HUES64 (cell line): ENCODE measurements around the gene FAM81A.

Source experiments
- H3K27ac ChIP-seq: 2 replicates; pipeline ENCODE4 v1.7.0; 2013; ENCODE audit warnings: low read depth, low read length, inconsistent platforms
- H3K27me3 ChIP-seq: 2 replicates; pipeline ENCODE4 v1.6.1; 2013; ENCODE audit warnings: mild to moderate bottlenecking, low read length; ENCODE audit not compliant: insufficient read depth
- H3K36me3 ChIP-seq: 2 replicates; pipeline ENCODE4 v1.6.1; 2013; ENCODE audit warnings: mild to moderate bottlenecking, low read length; ENCODE audit not compliant: insufficient read depth
- H3K4me1 ChIP-seq: 2 replicates; pipeline ENCODE4 v1.6.1; 2013; ENCODE audit warnings: mild to moderate bottlenecking, low read length, moderate library complexity; ENCODE audit not compliant: insufficient read depth
- H3K4me3 ChIP-seq: 2 replicates; pipeline ENCODE4 v1.5.1; 2013; ENCODE audit warnings: mild to moderate bottlenecking, low read length, moderate library complexity
- H3K9ac ChIP-seq: 2 replicates; pipeline ENCODE4 v1.6.1; 2013; ENCODE audit warnings: mild to moderate bottlenecking, low read depth, low read length
- H3K9me3 ChIP-seq: 2 replicates; pipeline ENCODE4 v1.6.1; 2013; ENCODE audit warnings: low read depth, low read length; ENCODE audit not compliant: insufficient read depth
- WGBS: fragments of 150-250, 120-280 bp; methylation state at CpG from one replicate; pipeline ENCODE4 v1.1.7; 2013; ENCODE audit warnings: missing lambda C conversion rate; 5-methylcytosine and 5-hydroxymethylcytosine counted together

Gene FAM81A

GRCh38 chr15:59401824-59402569, 36.0 kb upstream of the FAM81A start:
- Histone ChIP-seq H3K36me3 (no peaks in the 10 kb centered on the region), H3K4me1 (peaks cover 18% of the 10 kb centered on the region), H3K27ac (no peak overlapping the region), H3K9me3 (no peaks in the 10 kb centered on the region), H3K27me3 (peaks cover 24% of the 10 kb centered on the region; the same call in 1 of the 2 replicates), H3K9ac (no peak overlapping the region), H3K4me3 (0 out of 2 replicates have a peak overlapping the region, but pooled peaks have one; percentile 6)
- WGBS: 34% methylated on average over 11 of the region's 15 CpGs

GRCh38 chr15:59405079-59405478, 32.9 kb upstream of the FAM81A start:
- 88% methylated on average over 6 of the region's 7 CpGs for WGBS
- no peaks in the 10 kb centered on the region for H3K9me3 ChIP-seq
- no peak overlapping the region for H3K27ac ChIP-seq
- peaks cover 18% of the 10 kb centered on the region for H3K4me1 ChIP-seq
- H3K9ac ChIP-seq: no peak overlapping the region
- H3K36me3 ChIP-seq: no peaks in the 10 kb centered on the region
- peaks cover 13% of the 10 kb centered on the region; the same call in 1 of the 2 replicates for H3K27me3 ChIP-seq
- no peak overlapping the region for H3K4me3 ChIP-seq

GRCh38 chr15:59406446-59406845, 31.5 kb upstream of the FAM81A start:
- Histone ChIP-seq H3K9me3 (no peaks in the 10 kb centered on the region), H3K4me1 (peaks cover 9% of the 10 kb centered on the region), H3K36me3 (no peaks in the 10 kb centered on the region), H3K4me3 (no peak overlapping the region), H3K27ac (no peak overlapping the region), H3K27me3 (0 out of 2 replicates have a peak, but pooled peaks cover 9% of the 10 kb centered on the region), H3K9ac (no peak overlapping the region)
- WGBS: 67% methylated on average over 2 of the region's 3 CpGs

- Histone ChIP-seq H3K36me3 (no peaks in the 10 kb centered on the region), H3K4me1 (no peaks in the 10 kb centered on the region; the same call in 1 of the 2 replicates), H3K27me3 (0 out of 2 replicates have a peak, but pooled peaks cover 5% of the 10 kb centered on the region), H3K9me3 (no peaks in the 10 kb centered on the region), H3K4me3 (no peak overlapping the region), H3K9ac (no peak overlapping the region), H3K27ac (no peak overlapping the region)
- WGBS: 93% methylated on average over 5 of the region's 5 CpGs
Observed at GRCh38 chr15:59407946-59408345, 30.0 kb upstream of the FAM81A start.

GRCh38 chr15:59410391-59410896, 27.5 kb upstream of the FAM81A start:
- H3K9ac ChIP-seq: no peak overlapping the region
- no peaks in the 10 kb centered on the region for H3K36me3 ChIP-seq
- no peaks in the 10 kb centered on the region for H3K27me3 ChIP-seq
- 72% methylated on average over 2 of the region's 2 CpGs for WGBS
- H3K4me1 ChIP-seq: no peaks in the 10 kb centered on the region
- H3K4me3 ChIP-seq: no peak overlapping the region
- H3K27ac ChIP-seq: no peak overlapping the region
- H3K9me3 ChIP-seq: no peaks in the 10 kb centered on the region

GRCh38 chr15:59413577-59413976, 24.4 kb upstream of the FAM81A start:
- no peak overlapping the region for H3K4me3 ChIP-seq
- H3K27me3 ChIP-seq: no peaks in the 10 kb centered on the region
- no peaks in the 10 kb centered on the region for H3K36me3 ChIP-seq
- H3K9ac ChIP-seq: no peak overlapping the region
- whole genome bisulfite sequencing: 85% methylated on average over 2 of the region's 2 CpGs
- H3K4me1 ChIP-seq: no peaks in the 10 kb centered on the region
- H3K9me3 ChIP-seq: no peaks in the 10 kb centered on the region
- no peak overlapping the region for H3K27ac ChIP-seq

- Histone ChIP-seq H3K4me1 (no peaks in the 10 kb centered on the region; the same call in 1 of the 2 replicates), H3K9me3 (no peaks in the 10 kb centered on the region)
- 80% methylated on average over 4 of the region's 4 CpGs for WGBS
Observed at GRCh38 chr15:59416816-59417215, 21.2 kb upstream of the FAM81A start.

GRCh38 chr15:59419170-59419569, 18.8 kb upstream of the FAM81A start:
- H3K9ac ChIP-seq: no peak overlapping the region
- H3K9me3 ChIP-seq: no peaks in the 10 kb centered on the region
- no peaks in the 10 kb centered on the region; the same call in 1 of the 2 replicates for H3K4me1 ChIP-seq
- H3K36me3 ChIP-seq: no peaks in the 10 kb centered on the region
- H3K27ac ChIP-seq: no peak overlapping the region
- no peaks in the 10 kb centered on the region for H3K27me3 ChIP-seq
- no peak overlapping the region for H3K4me3 ChIP-seq
- 77% methylated on average over 1 of the region's 1 CpG for WGBS

More at GRCh38 chr15:59416816-59417215, 21.2 kb upstream of the FAM81A start:
- H3K9ac ChIP-seq: no peak overlapping the region
- no peaks in the 10 kb centered on the region for H3K27me3 ChIP-seq
- no peaks in the 10 kb centered on the region for H3K36me3 ChIP-seq
- no peak overlapping the region for H3K4me3 ChIP-seq
- H3K27ac ChIP-seq: no peak overlapping the region

GRCh38 chr15:59420108-59420507, 17.9 kb upstream of the FAM81A start:
- Histone ChIP-seq H3K4me1 (no peaks in the 10 kb centered on the region; the same call in 1 of the 2 replicates), H3K9me3 (no peaks in the 10 kb centered on the region), H3K36me3 (no peaks in the 10 kb centered on the region), H3K27ac (no peak overlapping the region), H3K27me3 (no peaks in the 10 kb centered on the region), H3K4me3 (no peak overlapping the region), H3K9ac (no peak overlapping the region)
- 85% methylated on average over 3 of the region's 3 CpGs for WGBS

- WGBS: 12% methylated on average over 14 of the region's 16 CpGs
- Histone ChIP-seq H3K36me3 (no peaks in the 10 kb centered on the region), H3K27me3 (no peaks in the 10 kb centered on the region), H3K4me3 (no peak overlapping the region), H3K9ac (no peak overlapping the region), H3K9me3 (no peaks in the 10 kb centered on the region), H3K4me1 (no peaks in the 10 kb centered on the region; the same call in 1 of the 2 replicates), H3K27ac (no peak overlapping the region)
Observed at GRCh38 chr15:59420986-59421618, 16.9 kb upstream of the FAM81A start.

GRCh38 chr15:59424616-59425015, 13.4 kb upstream of the FAM81A start:
- Histone ChIP-seq H3K4me3 (no peak overlapping the region), H3K36me3 (no peaks in the 10 kb centered on the region), H3K27me3 (no peaks in the 10 kb centered on the region), H3K9ac (no peak overlapping the region), H3K4me1 (no peaks in the 10 kb centered on the region; the same call in 1 of the 2 replicates), H3K27ac (no peak overlapping the region), H3K9me3 (peaks cover 4% of the 10 kb centered on the region; the same call in 1 of the 2 replicates)
- whole genome bisulfite sequencing: 69% methylated on average over 5 of the region's 5 CpGs
